Endodermal cell (in vitro differentiated cells): ENCODE results near the gene TMEM72. TPM values are rescaled to one million over a fixed set of nuclear protein-coding genes. Genes with fewer than 3 reads are reported as not detected.

Experiments
- DNase-seq: peaks from one replicate; pipeline ENCODE4 v3.0.0-alpha.2; 2017
- H3K27ac ChIP-seq: 2 replicates; pipeline ENCODE4 v1.5.1; 2013; ENCODE audit warnings: mild to moderate bottlenecking, low read depth, low read length, moderate library complexity
- H3K27me3 ChIP-seq: 2 replicates; pipeline ENCODE4 v1.6.1; 2013; ENCODE audit warnings: mild to moderate bottlenecking, low read length, moderate library complexity; ENCODE audit not compliant: insufficient read depth, control insufficient read depth, poor library complexity, severe bottlenecking
- H3K36me3 ChIP-seq: 2 replicates; pipeline ENCODE4 v1.7.0; 2013; ENCODE audit warnings: mild to moderate bottlenecking, low read length, moderate library complexity; ENCODE audit not compliant: control insufficient read depth, insufficient read depth
- H3K4me1 ChIP-seq: one replicate; pipeline ENCODE4 v1.7.0; 2013; ENCODE audit warnings: low read length; ENCODE audit not compliant: control insufficient read depth, insufficient read depth
- H3K4me3 ChIP-seq: 2 replicates; pipeline ENCODE4 v1.5.1; 2013; ENCODE audit warnings: mild to moderate bottlenecking, low read length, moderate library complexity
- H3K9ac ChIP-seq: 2 replicates; pipeline ENCODE4 v1.6.1; 2013; ENCODE audit warnings: mild to moderate bottlenecking, low read length, moderate library complexity; ENCODE audit not compliant: poor library complexity, severe bottlenecking; ENCODE audit errors: extremely low read depth
- H3K9me3 ChIP-seq: 2 replicates; pipeline ENCODE4 v1.6.1; 2013; ENCODE audit warnings: mild to moderate bottlenecking, low read length, moderate library complexity; ENCODE audit not compliant: control insufficient read depth
- H3K27ac Mint-ChIP-seq: 2 replicates; pipeline ENCODE4 v1.8.0; 2020; ENCODE audit warnings: mixed read lengths
- H3K27me3 Mint-ChIP-seq: 2 replicates; pipeline ENCODE4 v1.8.0; 2021; ENCODE audit warnings: mild to moderate bottlenecking, mixed read lengths; ENCODE audit not compliant: insufficient read depth
- H3K36me3 Mint-ChIP-seq: 2 replicates; pipeline ENCODE4 v1.8.0; 2020; ENCODE audit warnings: low read depth, mixed read lengths
- H3K4me1 Mint-ChIP-seq: 2 replicates; pipeline ENCODE4 v1.8.0; 2020; ENCODE audit warnings: mixed read lengths
- H3K4me3 Mint-ChIP-seq: 2 replicates; pipeline ENCODE4 v1.8.0; 2020; ENCODE audit warnings: mild to moderate bottlenecking, moderate library complexity, mixed read lengths
- H3K9me3 Mint-ChIP-seq: 2 replicates; pipeline ENCODE4 v1.8.0; 2020; ENCODE audit warnings: mild to moderate bottlenecking, mixed read lengths
- WGBS, 2 experiments: methylation state at CpG; one replicate each; pipeline versions ENCODE4 v1.1.5 to v1.1.7; 2013; ENCODE audit warnings: missing lambda C conversion rate in 2 of 2, mixed read lengths in 1 of 2; ENCODE audit not compliant: insufficient coverage in 1 of 2, insufficient read length in 1 of 2; 5-methylcytosine and 5-hydroxymethylcytosine counted together
- total RNA-seq, 2 donors: library from RNA; stranded (reverse); fragmentation: NEBNext Ultra II Directional in 1 of 2; extraction: Animal tissue kit (Norgen Biotek cat#: 25700) in 1 of 2; gene quantifications; 2 replicates in 1 of 2; 3 replicates in 1 of 2; pipeline ENCODE4 v1.2.1, GENCODE V29; 2021
- TF ChIP-seq, protein P1 (sequence below): fragments of 200-600 bp; sonication (generic); conservative IDR thresholded peaks from 2 replicates; pipeline ENCODE4 v1.5.0; 2021; ENCODE audit warnings: antibody characterized with exemption, mild to moderate bottlenecking

Gene TMEM72
- total RNA-seq, 2 donors from 2014 or later = not detected

GRCh38 chr10:44961931-44962750 is 51.0 kb downstream of the TMEM72 start:
- Mint-ChIP-seq H3K4me1 (peaks cover 45% of the 10 kb centered on the region), H3K27ac (no peak overlapping the region), H3K36me3 (no peaks in the 10 kb centered on the region), H3K4me3 (no peak overlapping the region), H3K9me3 (no peaks in the 10 kb centered on the region), H3K27me3 (peaks cover 18% of the 10 kb centered on the region)
- WGBS, 2 experiments = 88 to 93% methylated on average over 9 to 11 of the region's 11 CpGs
- H3K4me3 ChIP-seq = no peak overlapping the region
- H3K36me3 ChIP-seq = no peaks in the 10 kb centered on the region
- H3K9me3 ChIP-seq = no peaks in the 10 kb centered on the region
- no peak overlapping the region for H3K9ac ChIP-seq
- no peak overlapping the region for H3K27ac ChIP-seq
- peaks cover 14% of the 10 kb centered on the region for H3K4me1 ChIP-seq
- peak; percentile 33 for DNase-seq
- peaks cover 9% of the 10 kb centered on the region for H3K27me3 ChIP-seq
- TF ChIP-seq, protein P1, sequence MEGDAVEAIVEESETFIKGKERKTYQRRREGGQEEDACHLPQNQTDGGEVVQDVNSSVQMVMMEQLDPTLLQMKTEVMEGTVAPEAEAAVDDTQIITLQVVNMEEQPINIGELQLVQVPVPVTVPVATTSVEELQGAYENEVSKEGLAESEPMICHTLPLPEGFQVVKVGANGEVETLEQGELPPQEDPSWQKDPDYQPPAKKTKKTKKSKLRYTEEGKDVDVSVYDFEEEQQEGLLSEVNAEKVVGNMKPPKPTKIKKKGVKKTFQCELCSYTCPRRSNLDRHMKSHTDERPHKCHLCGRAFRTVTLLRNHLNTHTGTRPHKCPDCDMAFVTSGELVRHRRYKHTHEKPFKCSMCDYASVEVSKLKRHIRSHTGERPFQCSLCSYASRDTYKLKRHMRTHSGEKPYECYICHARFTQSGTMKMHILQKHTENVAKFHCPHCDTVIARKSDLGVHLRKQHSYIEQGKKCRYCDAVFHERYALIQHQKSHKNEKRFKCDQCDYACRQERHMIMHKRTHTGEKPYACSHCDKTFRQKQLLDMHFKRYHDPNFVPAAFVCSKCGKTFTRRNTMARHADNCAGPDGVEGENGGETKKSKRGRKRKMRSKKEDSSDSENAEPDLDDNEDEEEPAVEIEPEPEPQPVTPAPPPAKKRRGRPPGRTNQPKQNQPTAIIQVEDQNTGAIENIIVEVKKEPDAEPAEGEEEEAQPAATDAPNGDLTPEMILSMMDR = no peak

GRCh38 chr10:44962870-44963738 is 52.0 kb downstream of the TMEM72 start:
- Mint-ChIP-seq H3K36me3 (no peaks in the 10 kb centered on the region), H3K27ac (peak overlapping the region; percentile 35)

More at GRCh38 chr10:44962870-44963738, 52.0 kb downstream of the TMEM72 start:
- H3K27me3 Mint-ChIP-seq = peaks cover 18% of the 10 kb centered on the region
- peak overlapping the region; percentile 99 for H3K27ac ChIP-seq
- DNase-seq = peak; percentile 76
- peaks cover 43% of the 10 kb centered on the region for H3K4me1 Mint-ChIP-seq
- peaks cover 14% of the 10 kb centered on the region for H3K4me1 ChIP-seq
- H3K9ac ChIP-seq = no peak overlapping the region
- H3K4me3 Mint-ChIP-seq = no peak overlapping the region
- WGBS, 2 experiments = 66 to 82% methylated on average over 11 to 19 of the region's 19 CpGs
- H3K27me3 ChIP-seq = peaks cover 9% of the 10 kb centered on the region
- H3K4me3 ChIP-seq = no peak overlapping the region
- H3K9me3 Mint-ChIP-seq = no peaks in the 10 kb centered on the region
- no peaks in the 10 kb centered on the region for H3K36me3 ChIP-seq
- TF ChIP-seq, protein P1 = peak; percentile 64
- no peaks in the 10 kb centered on the region for H3K9me3 ChIP-seq
